GM12874 (cell line): ENCODE measurements around the gene WNT5B.

Experiments
- TF ChIP-seq, protein P1 (sequence below): IDR thresholded peaks from 2 replicates; pipeline ENCODE4 v1.5.1; 2011; ENCODE audit warnings: low read depth, mild to moderate bottlenecking, control low read depth, low read length, moderate library complexity; ENCODE audit not compliant: insufficient read depth

The WNT5B gene

DNA sequence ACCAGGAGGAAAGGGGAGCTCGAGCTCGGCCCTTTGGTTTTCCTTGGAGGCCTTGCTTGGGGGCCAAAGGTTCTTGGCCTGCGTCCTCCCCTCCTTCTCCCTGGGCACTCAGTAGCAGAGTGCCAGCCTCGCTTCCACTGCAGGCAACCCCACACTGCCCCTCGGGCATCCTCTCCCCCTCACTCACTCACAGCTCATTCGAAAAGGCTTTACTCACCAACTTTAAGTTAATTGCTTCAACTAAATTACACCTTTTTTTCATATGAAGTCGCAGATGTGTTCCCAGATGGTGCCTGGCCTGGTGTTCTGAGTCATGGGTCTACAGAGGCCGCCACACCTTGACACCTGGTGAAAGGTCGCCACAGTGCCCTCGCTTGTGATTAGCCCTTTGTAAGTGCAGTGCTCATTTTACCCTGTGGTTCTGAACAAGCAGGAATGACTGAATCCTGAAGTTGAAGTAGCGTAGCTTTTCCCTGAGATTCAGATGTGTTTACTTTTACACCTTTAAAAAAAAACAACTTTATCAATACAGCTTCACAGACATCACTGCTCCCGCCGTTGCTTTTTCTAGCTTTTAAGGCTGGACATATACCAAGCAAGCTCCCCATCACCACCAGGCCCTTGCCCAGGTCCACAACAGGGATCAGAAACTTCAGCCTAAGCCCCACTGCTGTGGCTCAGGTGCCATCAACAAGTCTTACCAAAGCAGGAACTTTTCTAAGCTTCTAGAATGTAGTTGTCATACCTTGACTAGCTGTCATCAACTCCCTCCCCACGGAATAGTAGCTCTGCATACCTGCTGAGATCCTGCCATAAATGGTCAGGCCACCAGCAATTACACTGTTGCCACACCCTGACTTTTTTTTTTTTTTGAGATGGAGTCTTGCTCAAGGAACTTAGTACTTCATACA lies 41.6 kb downstream of the WNT5B start:
- TF ChIP-seq, protein P1, sequence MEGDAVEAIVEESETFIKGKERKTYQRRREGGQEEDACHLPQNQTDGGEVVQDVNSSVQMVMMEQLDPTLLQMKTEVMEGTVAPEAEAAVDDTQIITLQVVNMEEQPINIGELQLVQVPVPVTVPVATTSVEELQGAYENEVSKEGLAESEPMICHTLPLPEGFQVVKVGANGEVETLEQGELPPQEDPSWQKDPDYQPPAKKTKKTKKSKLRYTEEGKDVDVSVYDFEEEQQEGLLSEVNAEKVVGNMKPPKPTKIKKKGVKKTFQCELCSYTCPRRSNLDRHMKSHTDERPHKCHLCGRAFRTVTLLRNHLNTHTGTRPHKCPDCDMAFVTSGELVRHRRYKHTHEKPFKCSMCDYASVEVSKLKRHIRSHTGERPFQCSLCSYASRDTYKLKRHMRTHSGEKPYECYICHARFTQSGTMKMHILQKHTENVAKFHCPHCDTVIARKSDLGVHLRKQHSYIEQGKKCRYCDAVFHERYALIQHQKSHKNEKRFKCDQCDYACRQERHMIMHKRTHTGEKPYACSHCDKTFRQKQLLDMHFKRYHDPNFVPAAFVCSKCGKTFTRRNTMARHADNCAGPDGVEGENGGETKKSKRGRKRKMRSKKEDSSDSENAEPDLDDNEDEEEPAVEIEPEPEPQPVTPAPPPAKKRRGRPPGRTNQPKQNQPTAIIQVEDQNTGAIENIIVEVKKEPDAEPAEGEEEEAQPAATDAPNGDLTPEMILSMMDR = no peak

DNA sequence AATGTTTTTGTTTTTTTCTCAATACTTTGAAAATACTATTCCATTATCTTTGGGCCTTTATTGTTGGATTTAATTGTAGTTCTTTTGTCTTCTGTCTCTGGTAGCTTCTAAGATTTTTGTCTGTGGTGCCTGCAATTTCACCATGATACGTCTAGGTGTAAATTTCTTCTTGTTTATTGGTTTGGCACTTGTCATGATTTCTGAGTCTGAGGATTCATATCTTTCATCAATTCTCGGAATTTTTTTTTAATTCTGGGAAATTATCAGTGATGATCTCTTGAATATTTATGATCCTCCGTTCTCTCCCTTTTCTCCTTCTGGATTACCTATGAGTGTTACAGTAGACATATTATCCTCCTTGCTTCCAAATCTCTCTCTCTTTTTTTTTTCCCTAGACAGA lies 47.0 kb downstream of the WNT5B start:
- TF ChIP-seq, protein P1 = no peak

DNA sequence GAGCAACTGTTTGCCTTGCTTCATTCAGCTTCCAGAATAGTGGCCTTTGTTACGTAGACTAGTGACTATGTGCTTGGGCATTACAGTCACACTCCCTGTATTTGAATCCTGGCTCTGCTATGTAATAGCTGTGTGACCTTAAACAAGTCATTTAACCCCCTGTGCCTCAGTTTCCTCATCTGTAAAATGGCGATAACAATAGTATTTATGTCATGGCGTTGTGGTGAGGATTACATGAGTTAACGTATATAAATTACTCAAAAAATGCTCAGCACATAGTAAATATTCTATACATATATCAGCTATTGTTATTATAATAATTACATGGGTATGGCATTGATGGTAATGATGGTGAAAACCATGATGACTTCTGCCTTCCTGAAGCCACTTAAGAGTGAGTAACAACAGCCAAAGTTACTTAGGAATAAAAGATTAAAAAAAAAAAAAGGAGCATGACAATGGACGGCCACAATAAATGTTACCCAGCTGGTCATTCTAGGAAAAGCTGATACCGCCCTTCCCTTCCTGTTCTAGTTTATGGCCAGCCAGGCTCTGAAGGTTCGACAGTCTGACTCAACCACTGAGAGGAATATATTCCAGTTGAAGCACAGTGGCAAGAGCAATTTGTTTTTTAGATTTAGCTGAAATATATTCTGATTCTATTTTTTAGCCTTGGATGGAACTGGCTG lies 51.9 kb downstream of the WNT5B start:
- TF ChIP-seq, protein P1 = no peak

DNA sequence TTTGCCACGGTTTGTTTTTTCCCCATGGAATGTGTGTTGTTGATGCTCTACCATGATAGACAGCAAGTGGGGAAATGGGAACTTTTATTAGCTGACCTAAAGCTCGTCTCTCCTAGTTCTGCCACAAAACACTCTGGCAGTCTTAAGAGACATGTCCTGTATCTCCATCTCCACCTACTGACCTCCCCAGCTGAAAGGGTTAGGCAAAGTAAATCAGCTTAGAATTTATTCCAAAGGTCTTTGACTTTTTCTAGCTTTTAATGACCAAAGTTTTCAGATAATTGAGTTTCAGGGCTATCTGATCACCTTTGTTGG lies 52.4 kb downstream of the WNT5B start:
- TF ChIP-seq, protein P1 = no peak

DNA sequence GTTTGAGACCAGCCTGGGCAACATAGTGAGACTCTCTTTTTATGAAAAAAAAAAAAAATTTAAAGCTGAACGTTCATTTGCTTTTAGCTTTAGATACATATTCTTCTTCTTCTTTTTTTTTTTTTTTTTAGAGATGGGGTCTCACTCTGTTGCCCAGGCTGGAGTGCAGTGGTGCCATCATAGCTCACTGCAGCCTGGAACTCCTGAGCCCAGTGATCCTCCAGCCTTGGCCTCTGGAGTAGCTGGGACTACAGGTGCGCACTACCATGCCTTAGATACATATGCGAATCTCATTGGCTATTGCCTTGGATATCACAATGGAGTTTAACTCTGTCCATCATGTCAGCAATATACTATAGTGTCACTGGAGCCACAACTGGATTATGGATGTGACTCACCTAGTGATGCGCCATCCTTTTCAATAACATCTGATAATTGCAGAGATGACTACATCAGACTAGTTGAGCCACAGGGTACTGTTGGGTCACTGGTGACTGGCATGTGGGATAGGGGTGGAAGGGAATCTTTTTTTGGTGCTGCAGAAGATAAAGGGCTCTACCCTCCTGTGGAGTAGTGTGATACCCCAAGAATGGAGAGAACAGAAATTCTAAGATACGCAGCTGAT lies 59.2 kb downstream of the WNT5B start:
- TF ChIP-seq, protein P1 = no peak

DNA sequence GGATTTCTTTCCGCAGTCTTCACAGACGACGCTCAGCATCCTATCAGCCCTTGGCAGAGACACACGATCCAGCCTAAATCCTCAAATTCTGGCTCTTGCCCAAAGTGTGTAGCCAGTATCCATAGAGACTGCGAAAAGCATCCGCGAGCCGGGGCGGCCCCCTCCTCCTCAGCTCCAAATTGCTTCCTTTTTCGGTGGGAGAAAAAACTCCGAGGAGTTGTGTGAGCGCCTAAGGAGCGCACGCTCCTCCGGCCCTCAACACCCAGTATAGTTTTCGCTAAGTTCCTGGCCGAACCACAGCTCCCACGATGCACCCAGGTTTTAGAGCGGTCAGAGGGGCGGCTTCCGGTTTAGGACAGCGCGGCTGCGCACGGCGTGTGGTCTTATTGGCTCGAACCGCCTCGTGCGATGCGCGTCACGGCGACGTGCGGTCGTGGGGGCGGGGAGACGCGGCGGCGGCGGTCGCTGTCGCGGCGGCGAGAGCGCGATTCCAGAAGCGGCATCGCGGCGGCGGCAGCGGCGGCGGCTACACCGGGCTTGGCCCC lies 61.6 kb downstream of the WNT5B start, which contains the start of gene ADIPOR2:
Gene ADIPOR2, plus strand, starts transcription at position 493 of the 545 bp plus-strand sequence. CDS start 63,274 bp downstream, outside the sequence.
- TF ChIP-seq, protein P1 = no peak
